Neural cell (in vitro differentiated cells): Measurements from ENCODE around the gene MAST4. TPM values are rescaled to one million over a fixed set of nuclear protein-coding genes. Genes with fewer than 3 reads are reported as not detected.

Source experiments
- H2AFZ ChIP-seq: fragments of 200-600, 300-800 bp; sonication (generic), shearing (Covaris generic); 2 replicates; pipeline ENCODE4 v1.6.0; 2014; ENCODE audit warnings: low read depth, mild to moderate bottlenecking, antibody characterized with exemption, low read length, moderate library complexity
- H3F3A ChIP-seq: fragments of 200-600 bp; shearing (Covaris generic); 2 replicates; pipeline ENCODE4 v1.6.1; 2016; ENCODE audit warnings: mild to moderate bottlenecking, moderate library complexity, mixed read lengths, antibody characterized with exemption, low read length; ENCODE audit not compliant: insufficient read depth, poor library complexity, severe bottlenecking
- H3K27ac ChIP-seq: fragments of 200-600, 300-800 bp; sonication (generic), shearing (Covaris generic); 2 replicates; pipeline ENCODE4 v1.5.1; 2014; ENCODE audit warnings: mild to moderate bottlenecking, low read length, moderate library complexity
- H3K27me3 ChIP-seq: fragments of 300-800, 200-600 bp; sonication (generic), shearing (Covaris generic); 2 replicates; pipeline ENCODE4 v1.6.0; 2014; ENCODE audit warnings: mild to moderate bottlenecking, low read depth, low read length, moderate library complexity; ENCODE audit not compliant: insufficient read depth
- H3K36me3 ChIP-seq: fragments of 300-800, 200-600 bp; sonication (generic), shearing (Covaris generic); 2 replicates; pipeline ENCODE4 v1.5.1; 2014; ENCODE audit warnings: mild to moderate bottlenecking, antibody characterized with exemption, low read length, moderate library complexity; ENCODE audit not compliant: insufficient read depth
- H3K4me2 ChIP-seq: fragments of 300-800, 200-600 bp; sonication (generic), shearing (Covaris generic); 2 replicates; pipeline ENCODE4 v1.6.0; 2014; ENCODE audit warnings: mild to moderate bottlenecking, low read length
- H3K4me3 ChIP-seq: fragments of 300-800, 200-600 bp; sonication (generic), shearing (Covaris generic); 2 replicates; pipeline ENCODE4 v1.5.1; 2014; ENCODE audit warnings: mild to moderate bottlenecking, low read length, moderate library complexity
- H3K79me2 ChIP-seq: fragments of 200-600 bp; shearing (Covaris generic); replicated peaks from 2 replicates; pipeline ENCODE4 v1.6.0; 2014; ENCODE audit warnings: mild to moderate bottlenecking, low read length, moderate library complexity; ENCODE audit not compliant: insufficient read depth
- H3K9ac ChIP-seq: fragments of 300-800, 200-600 bp; sonication (generic), shearing (Covaris generic); 2 replicates; pipeline ENCODE4 v1.6.1; 2016; ENCODE audit warnings: mild to moderate bottlenecking, low read length, mixed read lengths
- H3K9me2 ChIP-seq: fragments of 200-600 bp; shearing (Covaris generic); 2 replicates; pipeline ENCODE4 v1.6.1; 2016; ENCODE audit warnings: mild to moderate bottlenecking, low read length, mixed read lengths; ENCODE audit not compliant: insufficient read depth
- H3K9me3 ChIP-seq: fragments of 200-600, 300-800 bp; sonication (generic), shearing (Covaris generic); 2 replicates; pipeline ENCODE4 v1.6.1; 2016; ENCODE audit warnings: mild to moderate bottlenecking, mixed run types, low read length, moderate library complexity, mixed read lengths
- H4K20me1 ChIP-seq: fragments of 200-600 bp; shearing (Covaris generic); 2 replicates; pipeline ENCODE4 v1.6.1; 2016; ENCODE audit warnings: mild to moderate bottlenecking, mixed run types; ENCODE audit not compliant: insufficient read depth
- CTCF ChIP-seq: fragments of 450-650 bp; IDR thresholded peaks from 2 replicates; pipeline ENCODE4 v1.5.1; 2014; ENCODE audit warnings: antibody characterized with exemption, mild to moderate bottlenecking, moderate library complexity; ENCODE audit not compliant: poor library complexity, severe bottlenecking
- EP300 ChIP-seq: fragments of 450-650 bp; conservative IDR thresholded peaks from 2 replicates; pipeline ENCODE4 v1.6.1; 2014; ENCODE audit warnings: antibody characterized with exemption, mild to moderate bottlenecking, moderate library complexity; ENCODE audit not compliant: poor library complexity, severe bottlenecking
- EZH2 ChIP-seq: fragments of 200-600, 300-800 bp; shearing (Covaris generic), sonication (generic); IDR thresholded peaks from 2 replicates; pipeline ENCODE4 v1.6.1; 2014; ENCODE audit warnings: antibody characterized with exemption, low read length, borderline replicate concordance, mild to moderate bottlenecking; ENCODE audit not compliant: insufficient read depth, poor library complexity, severe bottlenecking
- MXI1 ChIP-seq: fragments of 450-650 bp; conservative IDR thresholded peaks from 2 replicates; pipeline ENCODE4 v1.6.1; 2014; ENCODE audit warnings: antibody characterized with exemption, mild to moderate bottlenecking; ENCODE audit not compliant: poor library complexity, severe bottlenecking
- POLR2AphosphoS5 ChIP-seq: IDR thresholded peaks from 2 replicates; pipeline ENCODE4 v1.6.1; 2012
- RAD21 ChIP-seq: fragments of 450-650 bp; conservative IDR thresholded peaks from 2 replicates; pipeline ENCODE4 v1.6.1; 2014; ENCODE audit warnings: antibody characterized with exemption, mild to moderate bottlenecking, moderate library complexity
- REST ChIP-seq: IDR thresholded peaks from 2 replicates; pipeline ENCODE4 v1.6.1; 2012; ENCODE audit warnings: borderline replicate concordance
- SMC3 ChIP-seq: fragments of 450-650 bp; conservative IDR thresholded peaks from 2 replicates; pipeline ENCODE4 v1.6.1; 2014; ENCODE audit warnings: antibody characterized with exemption, mild to moderate bottlenecking, moderate library complexity; ENCODE audit not compliant: poor library complexity
- TAF1 ChIP-seq: IDR thresholded peaks from 2 replicates; pipeline ENCODE4 v1.6.1; 2012; ENCODE audit warnings: low read depth
- polyA plus RNA-seq: library from polyadenylated mRNA; depleted of rRNA; stranded (reverse); fragments of >200 nt; gene quantifications from 2 replicates; pipeline ENCODE4 v1.2.3, GENCODE V29; 2014

The MAST4 gene
- polyA plus RNA-seq, 1 donor from 2014 or later: 2.3 TPM

- Histone ChIP-seq H3K9me3 (no peaks in the 10 kb centered on the region), H3K9ac (no peak overlapping the region), H2AFZ (no peak overlapping the region), H3K9me2 (no peaks in the 10 kb centered on the region), H3K79me2 (no peaks in the 10 kb centered on the region), H3K4me2 (no peak overlapping the region), H3K4me3 (no peak overlapping the region), H3K27me3 (peaks cover 3% of the 10 kb centered on the region), H4K20me1 (no peaks in the 10 kb centered on the region), H3F3A (no peaks in the 10 kb centered on the region), H3K36me3 (no peaks in the 10 kb centered on the region), H3K27ac (no peak overlapping the region)
- TF ChIP-seq EZH2 (no peak), MXI1 (no peak), RAD21 (no peak), SMC3 (no peak), TAF1 (no peak), CTCF (no peak), EP300 (no peak), REST (no peak)
These were observed 409.7 kb downstream of the MAST4 start for GRCh38 chr5:67005737-67006499.

- no peak overlapping the region for H3K9ac ChIP-seq
- H3K4me3 ChIP-seq: no peak overlapping the region
- H3K4me2 ChIP-seq: no peak overlapping the region
- no peaks in the 10 kb centered on the region for H3K9me3 ChIP-seq
- H4K20me1 ChIP-seq: no peaks in the 10 kb centered on the region
- no peaks in the 10 kb centered on the region for H3K79me2 ChIP-seq
- H3K27me3 ChIP-seq: peaks cover 3% of the 10 kb centered on the region
- H3K9me2 ChIP-seq: no peaks in the 10 kb centered on the region
- H3K36me3 ChIP-seq: no peaks in the 10 kb centered on the region
- no peak for TF ChIP-seq CTCF
- no peak for TF ChIP-seq TAF1
- TF ChIP-seq EP300: no peak
- no peak for TF ChIP-seq REST
- no peak for TF ChIP-seq EZH2
- no peak for TF ChIP-seq MXI1
- TF ChIP-seq SMC3: no peak
- TF ChIP-seq POLR2AphosphoS5: no peak
- no peak for TF ChIP-seq RAD21
- H3K27ac ChIP-seq: no peak overlapping the region
- H3F3A ChIP-seq: no peaks in the 10 kb centered on the region
- no peak overlapping the region for H2AFZ ChIP-seq
These were observed 410.3 kb downstream of the MAST4 start for GRCh38 chr5:67006500-67006848.
